Right forelimb (tissue), 1 donor: ENCODE results near the gene ZBTB5.
"Not testable (repeated sequence)": the region's sequence is repeated elsewhere in the genome, so short reads cannot be mapped to it uniquely, and the experiment has no call there.

Experiments used
- DNase-seq: peaks from one replicate; pipeline ENCODE4 v3.0.0-alpha.2; 2018

The ZBTB5 gene

GRCh38 chr9:37447111-37447510, 18.1 kb downstream of the ZBTB5 start:
- no peak for DNase-seq

- no peak for DNase-seq
Observed at GRCh38 chr9:37446401-37446800, 18.8 kb downstream of the ZBTB5 start.

GRCh38 chr9:37445832-37446231, 19.4 kb downstream of the ZBTB5 start:
- no peak for DNase-seq

- no peak for DNase-seq
Observed at GRCh38 chr9:37444890-37445289, 20.4 kb downstream of the ZBTB5 start.

- no peak for DNase-seq
Observed at GRCh38 chr9:37443566-37443965, 21.7 kb downstream of the ZBTB5 start.

- no peak for DNase-seq
Observed at GRCh38 chr9:37442556-37442955, 22.7 kb downstream of the ZBTB5 start.

- no peak for DNase-seq
Observed at GRCh38 chr9:37441776-37442370, 23.4 kb downstream of the ZBTB5 start.

- no peak for DNase-seq
Observed at GRCh38 chr9:37438359-37438758, 26.9 kb downstream of the ZBTB5 start.

- no peak for DNase-seq
Observed at GRCh38 chr9:37437621-37438020, 27.6 kb downstream of the ZBTB5 start.

- DNase-seq = no peak
Observed at GRCh38 chr9:37437010-37437409, 28.2 kb downstream of the ZBTB5 start.

GRCh38 chr9:37436540-37436939, 28.7 kb downstream of the ZBTB5 start:
- DNase-seq = no peak

GRCh38 chr9:37433867-37434371, 31.3 kb downstream of the ZBTB5 start:
- no peak for DNase-seq

GRCh38 chr9:37432020-37432419, 33.2 kb downstream of the ZBTB5 start:
- no peak for DNase-seq

GRCh38 chr9:37430841-37431597, 34.2 kb downstream of the ZBTB5 start:
- DNase-seq = no peak

GRCh38 chr9:37429441-37430285, 35.6 kb downstream of the ZBTB5 start:
- DNase-seq = no peak

GRCh38 chr9:37428345-37428744, 36.9 kb downstream of the ZBTB5 start:
- DNase-seq = no peak

- no peak for DNase-seq
Observed at GRCh38 chr9:37426846-37427245, 38.4 kb downstream of the ZBTB5 start.

- DNase-seq = not testable (repeated sequence)
Observed at GRCh38 chr9:37426431-37426830, 38.8 kb downstream of the ZBTB5 start.

- no peak for DNase-seq
Observed at GRCh38 chr9:37425298-37425752, 39.9 kb downstream of the ZBTB5 start.

GRCh38 chr9:37424686-37425297, 40.5 kb downstream of the ZBTB5 start:
- no peak for DNase-seq

- DNase-seq = no peak
Observed at GRCh38 chr9:37424204-37424685, 41.0 kb downstream of the ZBTB5 start.

- no peak for DNase-seq
Observed at GRCh38 chr9:37423508-37423907, 41.7 kb downstream of the ZBTB5 start.
